HCT116 (cell line): ENCODE data around the gene OR5D14. TPM values are rescaled to one million over a fixed set of nuclear protein-coding genes. Genes with fewer than 3 reads are reported as not detected.

Experiments used
- ATAC-seq: fragments of 200-7000 bp; cut with Tn5 transposase; 2 replicates; pipeline ENCODE4 v1.9.1; 2020; ENCODE audit warnings: mild to moderate bottlenecking, moderate library complexity
- BruUV-seq: library from RNA; stranded (reverse); fragments of 400-500 nt; replicated peaks from 2 replicates; lab custom pipeline; 2021; lab: Mats Ljungman, UMichigan
- CTCF ChIA-PET: fragments of 300-600 bp; sonication (Branson Sonifier 250); formaldehyde crosslinking; loops from one replicate; lab custom pipeline; 2021; ENCODE audit warnings: antibody characterized with exemption; lab: Charles Lee
- POLR2A ChIA-PET: fragments of 300-600, 350-600 bp; sonication (Branson Sonifier 250); formaldehyde crosslinking; loops from one replicate; lab custom pipeline; 2021; ENCODE audit warnings: antibody characterized with exemption; lab: Charles Lee
- RAD21 ChIA-PET, 2 experiments: fragments of 300-600 bp; sonication (Branson Sonifier 250); formaldehyde crosslinking; loops; one replicate each; lab custom pipeline; 2023; ENCODE audit warnings: low total read pairs in 2 of 2; ENCODE audit not compliant: uncharacterized antibody in 2 of 2, unreplicated experiment in 2 of 2, low non-redundant PET in 1 of 2; lab: Charles Lee
- DNase-seq: peaks from one replicate; pipeline ENCODE4 v3.0.0-alpha.2; 2010; ENCODE audit warnings: low read depth, low spot score
- H2AFZ ChIP-seq: fragments of 200-600 bp; shearing (Covaris generic), sonication (generic); 2 replicates; pipeline ENCODE4 v1.6.1; 2017; ENCODE audit warnings: low read depth, mixed run types, mixed read lengths, antibody characterized with exemption, low read length; ENCODE audit not compliant: poor library complexity, severe bottlenecking
- H3K27ac ChIP-seq: 2 replicates; pipeline ENCODE4 v1.5.1; 2012; ENCODE audit warnings: low read depth, low read length
- H3K27me3 ChIP-seq: fragments of 200-600 bp; sonication (generic); 2 replicates; pipeline ENCODE4 v1.6.1; 2016; ENCODE audit warnings: mixed run types, low read length, mixed read lengths; ENCODE audit not compliant: insufficient read depth
- H3K36me3 ChIP-seq, 2 experiments: fragments of 200-500 bp in 1 of 2; fragments of 200-600 bp in 1 of 2; sonication (Bioruptor generic) in 1 of 2; sonication (generic) in 1 of 2; 2 replicates each; pipeline versions ENCODE4 v1.5.1 to v1.6.1; 2014 to 2016; ENCODE audit warnings: low read length in 2 of 2, inconsistent platforms in 1 of 2, mixed read lengths in 1 of 2, mixed run types in 1 of 2; ENCODE audit not compliant: insufficient read depth in 2 of 2, control insufficient read depth in 1 of 2
- H3K4me1 ChIP-seq, 2 experiments: fragments of 200-600 bp in 1 of 2; sonication (generic) in 1 of 2; 2 replicates each; pipeline versions ENCODE4 v1.5.1 to v1.6.1; 2012 to 2017; ENCODE audit warnings: low read length in 2 of 2, inconsistent platforms in 1 of 2, mild to moderate bottlenecking in 1 of 2, mixed read lengths in 1 of 2, mixed run types in 1 of 2, moderate library complexity in 1 of 2; ENCODE audit not compliant: insufficient read depth in 2 of 2, control insufficient read depth in 1 of 2
- H3K4me2 ChIP-seq: fragments of 200-600 bp; sonication (generic); 2 replicates; pipeline ENCODE4 v1.6.1; 2017; ENCODE audit warnings: mixed run types, low read length, mixed read lengths
- H3K4me3 ChIP-seq, 2 experiments: fragments of 200-600 bp in 1 of 2; sonication (generic) in 1 of 2; replicated peaks in 1 of 2; 2 replicates each; pipeline ENCODE4 v1.5.1; 2011 to 2016; ENCODE audit warnings: low read length in 2 of 2, control low read depth in 1 of 2, low read depth in 1 of 2, mild to moderate bottlenecking in 1 of 2, mixed read lengths in 1 of 2, mixed run types in 1 of 2
- H3K79me2 ChIP-seq: fragments of 200-600 bp; sonication (generic); 2 replicates; pipeline ENCODE4 v1.6.1; 2017; ENCODE audit warnings: mild to moderate bottlenecking, mixed run types, low read length, moderate library complexity, mixed read lengths; ENCODE audit not compliant: insufficient read depth
- H3K9ac ChIP-seq: fragments of 200-600 bp; sonication (generic); 2 replicates; pipeline ENCODE4 v1.6.1; 2016; ENCODE audit warnings: low read length, mixed read lengths
- H3K9me2 ChIP-seq: fragments of 200-600 bp; sonication (generic), shearing (Covaris generic); 2 replicates; pipeline ENCODE4 v1.6.1; 2017; ENCODE audit warnings: mixed run types, mild to moderate bottlenecking, moderate library complexity; ENCODE audit not compliant: insufficient read depth
- H3K9me3 ChIP-seq, 2 experiments: fragments of 200-500 bp in 1 of 2; fragments of 200-600 bp in 1 of 2; sonication (Bioruptor generic) in 1 of 2; sonication (generic) in 1 of 2; 2 replicates each; pipeline ENCODE4 v1.6.1; 2014 to 2017; ENCODE audit warnings: low read length in 2 of 2, mixed read lengths in 2 of 2, inconsistent platforms in 1 of 2, low read depth in 1 of 2, mild to moderate bottlenecking in 1 of 2, mixed run types in 1 of 2, moderate library complexity in 1 of 2; ENCODE audit not compliant: control insufficient read depth in 1 of 2, insufficient read depth in 1 of 2
- H4K20me1 ChIP-seq: fragments of 200-600 bp; sonication (generic), shearing (Covaris generic); 2 replicates; pipeline ENCODE4 v1.6.1; 2017; ENCODE audit warnings: mixed run types, mild to moderate bottlenecking, moderate library complexity; ENCODE audit not compliant: insufficient read depth
- ATF3 ChIP-seq: IDR thresholded peaks from 2 replicates; pipeline ENCODE4 v1.6.1; 2012
- CTCF ChIP-seq, 3 experiments: fragments of 200-600 bp in 1 of 3; sonication (generic) in 1 of 3; IDR thresholded peaks in 2 of 3; conservative IDR thresholded peaks in 1 of 3; 2 replicates each; pipeline ENCODE4 v1.5.1; 2012 to 2017; ENCODE audit warnings: low read depth in 2 of 3, low read length in 2 of 3, antibody characterized with exemption in 1 of 3, borderline replicate concordance in 1 of 3, control low read depth in 1 of 3, mild to moderate bottlenecking in 1 of 3, mixed read lengths in 1 of 3, mixed run types in 1 of 3, moderate library complexity in 1 of 3; ENCODE audit not compliant: insufficient read depth in 1 of 3
- JUND ChIP-seq: IDR thresholded peaks from 2 replicates; pipeline ENCODE4 v1.6.1; 2012
- RAD21 ChIP-seq: IDR thresholded peaks from 2 replicates; pipeline ENCODE4 v1.6.1; 2012; ENCODE audit warnings: low read depth, mild to moderate bottlenecking
- intact Hi-C: fragments of 100-400 bp; cut with micrococcal nuclease; formaldehyde crosslinking; loops from 2 replicates; pipeline ENCODE4 v1.10.0; 2022
- total RNA-seq: library from RNA; stranded (reverse); gene quantifications from one replicate; pipeline ENCODE4 v1.2.1, GENCODE V29; 2021; ENCODE audit not compliant: unreplicated experiment

The OR5D14 gene
- total RNA-seq, 1 experiment from 2014 or later = not detected

GRCh38 chr11:55811067-55811466 is 15.7 kb downstream of the OR5D14 start, which contains the start of gene OR5L1:
OR5L1 (plus strand) TSS chr11:55811367; CDS start chr11:55811467, 100 bp downstream.
- ChIA-PET POLR2A (no interaction called here), RAD21 (no interaction called here), CTCF (no interaction called here)
- H3K36me3 ChIP-seq = no peaks in the 10 kb centered on the region
- H3K9me2 ChIP-seq = no peaks in the 10 kb centered on the region
- no peaks in the 10 kb centered on the region for H4K20me1 ChIP-seq
- H3K9ac ChIP-seq = no peak within 1 kb of the TSS
- no peak within 1 kb of the TSS for H3K4me3 ChIP-seq
- no peak within 1 kb of the TSS for H2AFZ ChIP-seq
- no peaks in the 10 kb centered on the region for H3K4me1 ChIP-seq
- no peaks in the 10 kb centered on the region for H3K79me2 ChIP-seq
- H3K27ac ChIP-seq = no peak within 1 kb of the TSS
- peaks cover 18% of the 10 kb centered on the region in 2 experiments; a peak in 3 of 4 replicates for H3K9me3 ChIP-seq
- BruUV-seq = no TSS peak
- DNase-seq (no peak), ATAC-seq (no peak)
- no peak within 1 kb of the TSS for H3K4me2 ChIP-seq
- intact Hi-C loops = no loop called here
- TF ChIP-seq JUND (no peak), CTCF (IDR thresholded peaks at IDR 0.05 in 2 of 3, conservative IDR thresholded peaks at IDR 0.05 in 1 of 3; ENCODE audit: borderline replicate concordance in 1 of 3, insufficient read depth in 1 of 3, low read depth in 2 of 3, low read length in 2 of 3) (no peak)
- no peaks in the 10 kb centered on the region for H3K27me3 ChIP-seq

- Histone ChIP-seq H3K79me2 (no peaks in the 10 kb centered on the region), H3K9me3 (peaks cover 6 to 12% of the 10 kb centered on the region in 2 experiments; a peak in 3 of 4 replicates), H4K20me1 (no peaks in the 10 kb centered on the region), H3K9ac (no peak within 1 kb of the TSS), H3K36me3 (no peaks in the 10 kb centered on the region), H3K27ac (no peak within 1 kb of the TSS), H3K4me2 (no peak within 1 kb of the TSS), H3K4me3 (no peak within 1 kb of the TSS), H3K4me1 (no peaks in the 10 kb centered on the region), H2AFZ (no peak within 1 kb of the TSS), H3K27me3 (no peaks in the 10 kb centered on the region), H3K9me2 (no peaks in the 10 kb centered on the region)
- intact Hi-C loops = no loop called here
- TF ChIP-seq ATF3 (no peak), RAD21 (no peak)
- BruUV-seq = no TSS peak
- DNase-seq = no peak
- ChIA-PET RAD21 (no interaction called here), POLR2A (no interaction called here), CTCF (no interaction called here)
- ATAC-seq = no peak
Observed at GRCh38 chr11:55819330-55819729, 24.0 kb downstream of the OR5D14 start, which contains the start of gene OR5D18. OR5D18 (plus strand) TSS chr11:55819630; CDS start chr11:55819630, 0 bp downstream.
